Stimulated activated CD8-positive, alpha-beta memory T cell treated with anti-CD3 and anti-CD28 coated beads, Interleukin-4, amount 100 ng/mL, for 4 hours (primary cell): Measurements from ENCODE around the gene DCPS.
"Not testable (repeated sequence)": the region's sequence is repeated elsewhere in the genome, so short reads cannot be mapped to it uniquely, and the experiment has no call there.

Experiments
- DNase-seq, 2 donors: peaks; one replicate each; pipeline ENCODE4 v3.0.0-alpha.2; 2020; ENCODE audit warnings: low read depth in 2 of 2, low spot score in 1 of 2

DCPS gene

DNA sequence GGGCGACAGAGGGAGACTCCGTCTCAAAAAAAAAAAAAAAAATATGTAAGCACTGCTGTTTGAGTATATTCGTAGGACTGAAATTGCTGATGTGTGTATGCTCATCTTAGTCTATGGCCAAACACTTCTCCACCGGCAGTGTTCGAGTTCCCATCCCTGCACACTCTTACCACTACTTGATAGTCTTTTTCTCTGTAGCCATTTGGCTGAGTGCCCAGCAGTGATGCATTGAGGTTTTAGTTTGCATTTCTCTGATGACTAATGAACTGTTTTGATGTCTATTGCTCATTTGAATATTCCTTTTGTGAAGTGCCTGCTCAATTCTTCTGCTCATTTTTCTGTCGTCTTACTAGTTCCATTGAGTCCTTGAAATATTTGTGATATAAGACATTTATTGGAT, 19.0 kb upstream of the DCPS start:
- DNase-seq, result peak; percentile 71 to 76

DNA sequence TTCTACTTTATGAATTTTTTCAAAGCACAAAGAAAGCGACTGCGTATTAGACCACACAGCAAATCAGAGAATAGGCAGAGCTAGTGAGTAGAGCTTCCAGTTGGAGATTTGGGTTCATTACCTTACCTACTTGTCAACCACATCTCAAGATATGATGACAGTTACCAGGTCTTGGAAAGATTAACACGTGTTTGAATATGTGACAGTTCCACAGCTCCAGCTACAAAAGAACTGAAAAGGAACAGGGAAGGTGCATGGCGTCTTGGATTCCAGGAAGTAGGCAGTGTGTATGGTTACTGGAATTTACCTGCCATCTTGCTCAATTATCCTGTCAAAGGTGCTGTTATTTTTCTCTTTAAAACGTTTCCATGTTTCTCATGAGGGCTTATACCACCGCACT, 15.6 kb upstream of the DCPS start:
- DNase-seq, result no peak

- DNase-seq, result no peak
These were observed 13.0 kb upstream of the DCPS start for GRCh38 chr11:126290887-126291286.

DNA sequence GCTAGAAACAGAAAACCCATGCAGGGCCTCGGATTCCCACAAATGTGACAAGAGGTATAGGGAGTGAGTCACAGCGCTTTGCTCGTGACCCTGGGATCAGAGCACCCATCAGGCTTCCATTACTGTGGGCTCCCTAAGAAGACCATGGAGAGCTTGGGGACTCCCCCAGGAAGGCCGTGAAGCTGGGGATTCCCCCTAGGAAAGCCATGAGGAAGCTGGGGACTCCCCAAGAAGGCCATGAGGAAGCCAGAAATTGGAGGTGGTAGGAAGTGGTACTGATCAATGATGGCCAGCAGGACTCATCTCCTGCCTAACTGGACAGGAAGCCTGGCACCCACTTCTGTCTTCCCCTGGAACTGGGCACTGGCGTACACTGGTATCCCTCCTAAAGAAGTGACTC, 10.1 kb upstream of the DCPS start:
- no peak for DNase-seq

GRCh38 chr11:126297004-126297403, 6.9 kb upstream of the DCPS start:
- no peak for DNase-seq

- no peak for DNase-seq
These were observed 706 bp downstream of the DCPS start for GRCh38 chr11:126304457-126305075.

- no peak for DNase-seq
These were observed 1.8 kb downstream of the DCPS start for GRCh38 chr11:126305699-126306098.

- no peak for DNase-seq
These were observed 3.8 kb downstream of the DCPS start for GRCh38 chr11:126307706-126308105.

DNA sequence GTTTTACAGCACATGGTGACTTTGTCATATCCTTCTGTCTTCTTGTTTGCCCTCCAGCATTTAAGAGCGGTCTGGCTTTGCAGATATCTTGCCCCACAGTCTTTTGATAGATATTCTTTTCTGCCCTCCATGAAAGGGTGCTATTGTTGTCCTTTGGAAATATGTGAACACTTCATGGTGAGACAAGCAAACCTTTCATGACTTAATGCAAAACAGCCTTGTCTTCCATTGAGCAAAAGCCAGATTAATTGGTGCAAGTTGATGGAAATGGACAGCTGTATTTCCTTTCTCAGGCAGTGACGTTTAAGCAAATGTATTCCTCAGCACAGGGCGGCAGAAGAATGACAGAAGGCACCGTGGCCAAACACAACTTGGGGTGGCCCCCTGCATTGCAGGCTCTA, 4.4 kb downstream of the DCPS start:
- DNase-seq, result no peak

GRCh38 chr11:126308771-126309170, 4.9 kb downstream of the DCPS start:
- DNase-seq, result not testable (repeated sequence)

DNA sequence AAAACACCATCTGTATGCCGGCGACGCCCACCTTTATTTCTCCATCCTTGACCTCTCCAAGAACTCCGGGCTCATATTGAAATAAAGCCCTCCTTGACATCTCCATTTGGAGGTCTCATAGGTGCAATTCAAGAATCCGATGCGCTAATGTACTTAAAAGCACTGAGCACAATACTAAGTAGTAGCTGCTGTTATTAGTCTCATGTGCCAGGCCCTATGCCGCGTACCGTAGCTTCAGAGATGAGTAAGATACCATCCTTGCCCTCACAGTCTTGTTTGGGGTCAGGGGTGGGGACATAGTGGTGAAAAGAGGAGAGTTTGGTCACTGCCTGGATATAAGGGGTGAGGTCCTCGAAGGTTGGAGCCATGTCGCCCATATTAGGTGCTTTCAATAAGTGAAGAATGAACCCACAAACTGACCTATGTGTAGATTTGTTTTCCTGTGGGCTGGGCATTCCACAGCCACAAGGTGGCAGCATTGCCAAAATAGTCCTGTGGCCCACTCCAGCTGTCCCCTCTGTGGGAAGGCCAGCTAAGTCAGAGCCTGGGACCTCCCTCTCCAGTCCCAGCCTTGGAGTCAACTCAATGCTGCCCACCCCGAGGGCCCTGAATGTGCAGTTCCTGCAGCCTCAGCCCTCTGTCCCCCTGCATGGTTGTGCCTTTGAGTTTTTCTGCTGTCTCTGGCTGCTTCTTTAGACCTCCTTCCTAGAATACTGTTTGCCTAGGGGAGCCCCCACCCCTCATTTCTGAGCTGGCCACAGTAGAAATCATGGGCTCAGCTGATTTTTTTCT, 6.5 kb downstream of the DCPS start:
- peak in 1 of 2 donors; percentile 34 for DNase-seq

DNA sequence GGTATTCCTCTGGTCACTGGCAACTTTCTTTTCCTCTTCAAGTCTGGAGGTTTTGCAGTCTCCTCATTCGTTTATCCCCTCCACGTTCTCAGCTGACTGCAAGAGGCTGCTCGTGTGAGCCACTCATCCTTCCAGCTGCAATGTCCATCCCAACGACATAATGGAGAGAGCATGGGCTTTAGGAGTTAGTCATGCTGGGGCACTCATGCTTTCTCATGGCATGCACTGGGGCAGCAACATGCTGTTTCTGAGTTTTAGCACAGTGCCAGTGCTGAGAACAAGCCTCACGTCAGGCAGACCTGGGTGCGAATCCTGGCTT, 7.1 kb downstream of the DCPS start:
- DNase-seq, result no peak

DNA sequence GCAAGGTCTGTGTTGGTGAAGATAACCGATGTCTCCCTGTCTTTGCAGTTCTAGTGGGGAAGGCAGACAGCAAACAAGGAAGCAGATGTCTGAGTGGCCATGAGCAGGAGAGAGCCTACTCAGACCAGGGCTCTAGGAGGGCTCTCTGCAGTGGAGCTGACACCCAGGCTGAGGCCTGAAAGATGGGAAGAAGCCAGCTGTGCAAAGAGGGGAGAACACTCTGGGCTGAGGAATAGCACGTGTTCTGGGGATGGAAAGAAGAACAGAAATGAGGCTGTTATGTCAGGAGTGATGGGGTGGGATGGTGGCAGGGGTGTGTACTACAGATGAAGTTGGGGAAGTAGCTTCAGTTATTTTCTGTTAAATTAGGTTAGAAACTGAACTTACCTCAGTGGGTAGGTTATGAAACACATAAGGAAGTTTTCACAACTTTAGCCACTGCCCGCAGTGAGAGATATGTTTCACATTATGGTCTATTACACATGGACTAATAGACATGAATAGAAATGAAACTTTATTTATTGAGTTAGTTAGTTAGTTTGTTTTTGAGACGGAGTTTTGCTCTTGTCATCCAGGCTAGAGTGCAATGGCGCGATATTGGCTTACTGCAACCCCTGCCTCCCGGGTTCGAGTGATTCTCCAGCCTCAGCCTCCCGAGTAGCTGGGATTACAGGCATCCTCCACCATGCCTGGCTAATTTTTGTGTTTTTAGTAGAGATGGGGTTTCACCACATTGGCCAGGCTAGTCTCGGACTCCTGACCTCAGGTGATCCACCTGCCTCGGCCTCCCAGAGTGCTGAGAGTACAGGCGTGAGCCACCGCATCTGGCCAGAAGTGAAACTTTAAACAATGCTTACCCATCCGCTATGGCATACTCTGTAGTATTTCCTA, 7.8 kb downstream of the DCPS start:
- DNase-seq, result no peak

- no peak for DNase-seq
These were observed 9.1 kb downstream of the DCPS start for GRCh38 chr11:126312961-126313360.

- no peak for DNase-seq
These were observed 10.0 kb downstream of the DCPS start for GRCh38 chr11:126313826-126314225.

- DNase-seq, result no peak
These were observed 13.5 kb downstream of the DCPS start for GRCh38 chr11:126317432-126317755.

DNA sequence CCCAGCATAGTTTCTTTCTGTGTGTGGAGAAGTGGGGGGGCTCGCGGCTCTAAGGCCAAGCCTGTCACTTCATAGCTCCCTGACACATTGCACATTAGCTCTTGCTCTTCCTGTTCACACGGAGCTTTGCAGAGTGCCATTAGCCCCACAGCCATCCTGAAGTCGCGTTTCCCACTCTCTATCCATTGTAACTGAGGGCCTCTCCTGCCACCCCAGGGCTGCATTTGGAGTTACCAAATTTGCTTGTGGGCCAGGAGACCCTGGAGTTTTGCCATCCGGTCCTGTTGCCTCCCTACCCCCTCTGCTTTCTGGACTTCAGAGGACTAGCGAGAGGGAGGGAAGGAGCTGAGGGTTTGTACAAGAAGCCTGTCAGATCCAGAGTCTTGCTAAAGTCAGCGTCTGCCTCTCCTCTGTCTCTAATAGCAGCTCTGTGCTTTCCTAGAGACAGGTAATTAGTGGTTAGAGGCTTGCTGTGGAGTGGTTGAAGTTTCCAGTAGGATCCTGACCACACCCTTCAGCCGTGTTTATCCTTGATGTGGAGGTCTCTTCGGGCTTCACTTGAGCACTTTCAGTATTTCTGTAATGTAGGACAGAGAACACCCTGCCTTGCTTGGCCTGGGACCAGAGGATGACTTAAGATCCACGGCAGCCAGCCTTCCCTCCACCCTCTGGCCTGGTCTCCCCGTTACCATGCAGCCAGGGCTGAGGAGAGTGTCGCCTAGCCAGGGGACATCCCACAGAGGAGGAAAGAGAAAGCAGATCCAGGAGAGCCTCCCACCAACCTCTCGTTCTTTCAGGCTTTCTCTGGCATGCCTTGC, 14.1 kb downstream of the DCPS start:
- DNase-seq, result no peak

GRCh38 chr11:126318574-126319373, 14.9 kb downstream of the DCPS start:
- DNase-seq, result no peak

GRCh38 chr11:126319374-126319740, 15.5 kb downstream of the DCPS start:
- no peak for DNase-seq

GRCh38 chr11:126322996-126323395, 19.1 kb downstream of the DCPS start:
- no peak for DNase-seq
